Measurements from ENCODE around the gene DEFB121. TPM values are rescaled to one million over a fixed set of nuclear protein-coding genes. Genes with fewer than 3 reads are reported as not detected.
"Not testable (repeated sequence)": the region's sequence is repeated elsewhere in the genome, so short reads cannot be mapped to it uniquely, and the experiment has no call there.

DEFB121 gene
- total RNA-seq, 1 donor from 2014 or later = not detected

- ATAC-seq (no peak), DNase-seq (ENCODE audit: low spot score) (no peak)
- intact Hi-C loops (cut with DNase I) = no loop called here
These were observed 37.7 kb downstream of the DEFB121 start, which contains the start of gene DEFB118 for GRCh38 chr20:31368301-31368700. Gene DEFB118, plus strand, starts transcription at chr20:31368601. Its CDS starts 50 bp downstream, at chr20:31368651.

- ATAC-seq; DNase-seq (ENCODE audit: low spot score); intact Hi-C loops (cut with DNase I): not testable (repeated sequence)
These were observed 41.7 kb downstream of the DEFB121 start for GRCh38 chr20:31364272-31364671.

DNA sequence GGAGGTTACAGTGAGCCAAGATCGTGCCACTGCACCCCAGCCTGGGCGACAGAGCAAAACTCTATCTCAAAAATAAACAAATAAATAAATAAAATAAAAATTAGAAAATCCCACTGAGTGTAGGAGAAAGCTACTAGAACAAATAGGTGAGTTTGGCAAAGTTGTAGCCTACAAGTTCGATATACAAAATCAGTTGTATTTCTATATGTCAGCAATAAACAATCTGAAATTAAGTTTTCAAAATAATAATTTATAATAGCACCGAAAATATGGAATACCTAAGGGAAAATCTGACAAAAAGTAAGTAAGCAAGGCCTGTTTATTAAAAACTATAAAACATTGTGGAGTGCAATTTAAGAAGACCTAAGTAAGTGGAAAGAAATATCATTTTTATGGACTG, 42.7 kb downstream of the DEFB121 start:
- intact Hi-C loops (cut with DNase I) = no loop called here
- DNase-seq (ENCODE audit: low spot score) (no peak), ATAC-seq (no peak)

DNA sequence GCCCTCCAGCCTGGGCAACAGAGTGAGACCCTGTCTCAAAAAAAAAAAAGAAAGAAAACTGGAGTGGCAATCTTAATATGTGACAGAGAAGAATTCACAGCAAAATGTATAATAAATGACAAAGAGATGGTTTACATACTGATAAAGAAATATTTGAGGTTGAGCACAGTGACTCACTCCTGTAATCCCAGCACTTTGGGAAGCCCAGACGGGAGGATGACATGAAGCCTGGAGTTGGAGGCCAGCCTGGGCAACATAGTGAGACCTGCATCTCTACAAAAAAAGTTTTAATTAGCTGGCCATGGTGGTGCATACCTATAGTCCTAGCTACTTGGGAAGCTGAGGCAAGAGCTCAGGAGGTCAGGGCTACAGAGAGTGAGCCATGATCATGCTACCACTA, 50.0 kb downstream of the DEFB121 start:
- ATAC-seq = no peak
- DNase-seq (ENCODE audit: low spot score) = no peak
- intact Hi-C loops (cut with DNase I) = no loop called here

Other genes starting within 250 kb of the DEFB121 start
- gene DEFB115, start 148.6 kb downstream of the DEFB121 start, total RNA-seq = not detected
- gene DEFB116, start 97.6 kb downstream of the DEFB121 start, total RNA-seq = not detected
- gene DEFB118, start 37.6 kb downstream of the DEFB121 start, total RNA-seq = not detected
- gene DEFB119, start 15.6 kb downstream of the DEFB121 start, total RNA-seq = not detected
- not detected for gene DEFB123, start 34.4 kb upstream of the DEFB121 start, total RNA-seq
- 1.8 TPM for gene DEFB124, start 68.9 kb upstream of the DEFB121 start, total RNA-seq
- 7.2 TPM for gene REM1, start 69.1 kb upstream of the DEFB121 start, total RNA-seq
- 106 TPM for gene HM13, start 108.2 kb upstream of the DEFB121 start, total RNA-seq
- 373 TPM for gene ID1, start 199.1 kb upstream of the DEFB121 start, total RNA-seq
- gene COX4I2, start 231.7 kb upstream of the DEFB121 start, total RNA-seq = 8.3 TPM

All from sciatic nerve (tissue), 2 donors.